ENCODE data around the gene COPS2. TPM values are rescaled to one million over a fixed set of nuclear protein-coding genes. Genes with fewer than 3 reads are reported as not detected.

COPS2 gene
- total and polyA plus RNA-seq, 5 donors: 43.1 to 78.2 (median 68.1) TPM

GRCh38 chr15:49135342-49135857 is 20.0 kb downstream of the COPS2 start:
- Histone ChIP-seq H3K27me3 (ENCODE audit: control insufficient read depth, insufficient read depth) (no peaks in the 10 kb centered on the region), H3K4me3 (ENCODE audit: low read length) (no peak overlapping the region), H3K27ac (ENCODE audit: low read length) (no peak overlapping the region), H3K4me1 (ENCODE audit: control insufficient read depth, insufficient read depth, low read length) (no peaks in the 10 kb centered on the region), H3K9me3 (ENCODE audit: control insufficient read depth, low read length) (no peaks in the 10 kb centered on the region)
- DNase-seq: no peak
- intact Hi-C loops (cut with DNase I): loop anchor here in 1 of 4 donors (10.0 kb wide), 1 partner anchor 111 kb away; no protein-coding TSS in a partner anchor
- 52% methylated on average over 2 of the region's 2 CpGs for WGBS
- ATAC-seq: no peak

- H3K27ac ChIP-seq (ENCODE audit: low read length): no peak overlapping the region
- no peaks in the 10 kb centered on the region for H3K9me3 ChIP-seq (ENCODE audit: control insufficient read depth, low read length)
- no peaks in the 10 kb centered on the region for H3K4me1 ChIP-seq (ENCODE audit: control insufficient read depth, insufficient read depth, low read length)
- DNase-seq (no peak), ATAC-seq (no peak)
- intact Hi-C loops (cut with DNase I): loop anchor here in 1 of 4 donors (10.0 kb wide), 1 partner anchor 110 kb away; no protein-coding TSS in a partner anchor
- 56% methylated on average over 5 of the region's 5 CpGs for WGBS
- H3K4me3 ChIP-seq (ENCODE audit: low read length): no peak overlapping the region
- no peaks in the 10 kb centered on the region for H3K27me3 ChIP-seq (ENCODE audit: control insufficient read depth, insufficient read depth)
Observed at GRCh38 chr15:49134683-49135341, 20.6 kb downstream of the COPS2 start.

GRCh38 chr15:49131403-49131802 is 24.0 kb downstream of the COPS2 start:
- Histone ChIP-seq H3K27ac (ENCODE audit: low read length) (no peak overlapping the region), H3K4me3 (ENCODE audit: low read length) (no peak overlapping the region), H3K9me3 (ENCODE audit: control insufficient read depth, low read length) (no peaks in the 10 kb centered on the region), H3K4me1 (ENCODE audit: control insufficient read depth, insufficient read depth, low read length) (no peaks in the 10 kb centered on the region), H3K27me3 (ENCODE audit: control insufficient read depth, insufficient read depth) (no peaks in the 10 kb centered on the region)
- peak in 1 of 2 donors; percentile 26 for ATAC-seq
- DNase-seq: no peak
- 62% methylated on average over 3 of the region's 3 CpGs for WGBS
- intact Hi-C loops (cut with DNase I): loop anchor here in 1 of 4 donors (10.0 kb wide), 1 partner anchor 107 kb away; no protein-coding TSS in a partner anchor

GRCh38 chr15:49124371-49124770 is 31.0 kb downstream of the COPS2 start:
- Histone ChIP-seq H3K27ac (ENCODE audit: low read length) (no peak overlapping the region), H3K27me3 (ENCODE audit: control insufficient read depth, insufficient read depth) (no peaks in the 10 kb centered on the region), H3K4me3 (ENCODE audit: low read length) (no peak overlapping the region), H3K4me1 (ENCODE audit: control insufficient read depth, insufficient read depth, low read length) (no peaks in the 10 kb centered on the region), H3K9me3 (ENCODE audit: control insufficient read depth, low read length) (no peaks in the 10 kb centered on the region)
- ATAC-seq: no peak
- intact Hi-C loops (cut with DNase I): loop anchor here in 1 of 4 donors (10.0 kb wide), 1 partner anchor 110 kb away; no protein-coding TSS in a partner anchor
- DNase-seq: no peak
- 60% methylated on average over 2 of the region's 2 CpGs for WGBS

- no peak overlapping the region for H3K27ac ChIP-seq (ENCODE audit: low read length)
- ATAC-seq (no peak), DNase-seq (no peak)
- no peaks in the 10 kb centered on the region for H3K27me3 ChIP-seq (ENCODE audit: control insufficient read depth, insufficient read depth)
- no peaks in the 10 kb centered on the region for H3K4me1 ChIP-seq (ENCODE audit: control insufficient read depth, insufficient read depth, low read length)
- H3K4me3 ChIP-seq (ENCODE audit: low read length): no peak overlapping the region
- no peaks in the 10 kb centered on the region for H3K9me3 ChIP-seq (ENCODE audit: control insufficient read depth, low read length)
- intact Hi-C loops (cut with DNase I): loop anchor here in 1 of 4 donors (10.0 kb wide), 1 partner anchor 108 kb away; no protein-coding TSS in a partner anchor
- WGBS: 64% methylated on average over 1 of the region's 1 CpG
Observed at GRCh38 chr15:49122541-49123062, 32.8 kb downstream of the COPS2 start.

GRCh38 chr15:49121901-49122300 is 33.5 kb downstream of the COPS2 start:
- ATAC-seq (no peak), DNase-seq (no peak)
- 69% methylated on average over 1 of the region's 1 CpG for WGBS
- intact Hi-C loops (cut with DNase I): loop anchor here in 1 of 4 donors (10.0 kb wide), 1 partner anchor 107 kb away; no protein-coding TSS in a partner anchor
- no peak overlapping the region for H3K4me3 ChIP-seq (ENCODE audit: low read length)
- H3K27me3 ChIP-seq (ENCODE audit: control insufficient read depth, insufficient read depth): no peaks in the 10 kb centered on the region
- no peaks in the 10 kb centered on the region for H3K4me1 ChIP-seq (ENCODE audit: control insufficient read depth, insufficient read depth, low read length)
- no peaks in the 10 kb centered on the region for H3K9me3 ChIP-seq (ENCODE audit: control insufficient read depth, low read length)
- H3K27ac ChIP-seq (ENCODE audit: low read length): no peak overlapping the region

- no peak overlapping the region for H3K27ac ChIP-seq (ENCODE audit: low read length)
- no peaks in the 10 kb centered on the region for H3K27me3 ChIP-seq (ENCODE audit: control insufficient read depth, insufficient read depth)
- H3K4me3 ChIP-seq (ENCODE audit: low read length): no peak overlapping the region
- DNase-seq (no peak), ATAC-seq (no peak)
- intact Hi-C loops (cut with DNase I): loop anchor here in 1 of 4 donors (10.0 kb wide), 1 partner anchor 106 kb away; no protein-coding TSS in a partner anchor
- WGBS: 67% methylated on average over 4 of the region's 4 CpGs
- no peaks in the 10 kb centered on the region for H3K4me1 ChIP-seq (ENCODE audit: control insufficient read depth, insufficient read depth, low read length)
- H3K9me3 ChIP-seq (ENCODE audit: control insufficient read depth, low read length): no peaks in the 10 kb centered on the region
Observed at GRCh38 chr15:49120832-49121231, 34.6 kb downstream of the COPS2 start.

- H3K27ac ChIP-seq (ENCODE audit: low read length): no peak overlapping the region
- 96% methylated on average over 4 of the region's 4 CpGs for whole genome bisulfite sequencing
- intact Hi-C loops (cut with DNase I): no loop called here
- DNase-seq (no peak), ATAC-seq (no peak)
- no peaks in the 10 kb centered on the region for H3K9me3 ChIP-seq (ENCODE audit: control insufficient read depth, low read length)
- no peaks in the 10 kb centered on the region for H3K4me1 ChIP-seq (ENCODE audit: control insufficient read depth, insufficient read depth, low read length)
- H3K4me3 ChIP-seq (ENCODE audit: low read length): no peak overlapping the region
- H3K27me3 ChIP-seq (ENCODE audit: control insufficient read depth, insufficient read depth): no peaks in the 10 kb centered on the region
Observed at GRCh38 chr15:49116108-49116857, 39.1 kb downstream of the COPS2 start.

- DNase-seq (no peak), ATAC-seq (no peak)
- intact Hi-C loops (cut with DNase I): no loop called here
- no peaks in the 10 kb centered on the region for H3K27me3 ChIP-seq (ENCODE audit: control insufficient read depth, insufficient read depth)
- H3K4me1 ChIP-seq (ENCODE audit: control insufficient read depth, insufficient read depth, low read length): no peaks in the 10 kb centered on the region
- H3K4me3 ChIP-seq (ENCODE audit: low read length): no peak overlapping the region
- H3K9me3 ChIP-seq (ENCODE audit: control insufficient read depth, low read length): no peaks in the 10 kb centered on the region
- WGBS: 64% methylated on average over 2 of the region's 2 CpGs
- no peak overlapping the region for H3K27ac ChIP-seq (ENCODE audit: low read length)
Observed at GRCh38 chr15:49115062-49115461, 40.3 kb downstream of the COPS2 start.

- no peak overlapping the region for H3K4me3 ChIP-seq (ENCODE audit: low read length)
- no peaks in the 10 kb centered on the region for H3K27me3 ChIP-seq (ENCODE audit: control insufficient read depth, insufficient read depth)
- WGBS: 82% methylated on average over 2 of the region's 2 CpGs
- intact Hi-C loops (cut with DNase I): no loop called here
- DNase-seq (no peak), ATAC-seq (peak in 1 of 2 donors; percentile 36)
- H3K4me1 ChIP-seq (ENCODE audit: control insufficient read depth, insufficient read depth, low read length): no peaks in the 10 kb centered on the region
- no peaks in the 10 kb centered on the region for H3K9me3 ChIP-seq (ENCODE audit: control insufficient read depth, low read length)
- no peak overlapping the region for H3K27ac ChIP-seq (ENCODE audit: low read length)
Observed at GRCh38 chr15:49110158-49110944, 45.0 kb downstream of the COPS2 start.

All from right cardiac atrium (tissue), 5 donors.